Activated T-cell treated with anti-CD3 and anti-CD28 coated beads for 1 hour (primary cell): ENCODE data around the gene CEP131.

Source experiments
- DNase-seq: peaks from one replicate; pipeline ENCODE4 v3.0.0-alpha.2; 2020; ENCODE audit warnings: low read depth

The CEP131 gene

DNA sequence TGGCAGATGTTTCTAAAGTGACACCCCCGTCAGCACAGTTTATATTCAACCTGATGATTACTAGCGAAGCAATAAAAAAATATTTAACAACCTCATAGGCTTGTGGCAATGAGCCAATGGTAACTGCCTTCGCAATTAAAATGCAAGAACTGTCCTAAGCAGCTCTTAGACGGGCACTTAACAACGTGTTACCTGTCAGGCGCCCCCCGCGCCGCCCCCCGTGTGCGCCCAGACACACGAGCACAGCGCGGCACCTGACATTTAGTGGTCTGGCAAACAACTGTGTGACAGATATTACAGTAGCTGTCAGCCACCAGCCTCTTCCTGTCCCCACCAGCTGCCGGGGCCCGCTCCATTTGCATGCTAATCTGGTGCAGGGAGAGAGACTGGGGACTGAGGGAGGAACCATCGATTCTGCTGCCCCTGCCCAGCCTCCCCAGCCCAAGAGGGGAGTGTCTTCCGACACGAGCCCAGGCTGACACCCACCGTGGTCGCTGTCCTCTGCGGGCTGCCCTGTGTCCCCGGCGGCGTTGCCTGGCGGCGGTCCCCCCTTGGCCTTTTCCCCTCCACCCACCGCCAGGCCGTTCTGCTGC lies 29.0 kb upstream of the CEP131 start:
- DNase-seq: no peak

- DNase-seq: no peak
Measured at GRCh38 chr17:81251094-81251708, 28.4 kb upstream of the CEP131 start.

- no peak for DNase-seq
Measured at GRCh38 chr17:81250286-81251093, 27.7 kb upstream of the CEP131 start.

- no peak for DNase-seq
Measured at GRCh38 chr17:81249223-81250040, 26.7 kb upstream of the CEP131 start.

DNA sequence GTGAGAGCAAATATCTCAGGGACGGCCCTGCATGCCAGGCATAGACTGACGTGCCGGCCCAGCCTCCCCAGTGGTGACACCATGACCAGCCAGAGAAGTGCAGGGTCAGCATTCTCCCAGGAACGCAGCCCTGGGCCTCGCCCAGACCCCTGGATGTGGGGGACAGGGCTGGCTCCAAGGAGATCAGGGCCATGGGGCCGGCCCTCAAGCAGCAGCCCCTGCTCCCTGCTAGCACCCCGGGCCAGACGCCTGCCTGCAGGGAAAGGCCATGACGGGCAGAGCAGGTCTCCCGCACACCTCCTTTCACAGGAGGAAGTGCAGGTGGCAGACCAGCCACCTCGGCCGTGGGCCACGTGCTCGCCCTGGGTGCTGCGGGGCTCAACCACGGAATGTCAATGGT lies 25.9 kb upstream of the CEP131 start:
- no peak for DNase-seq

GRCh38 chr17:81247339-81247990 lies 24.7 kb upstream of the CEP131 start:
- no peak for DNase-seq

- no peak for DNase-seq
Measured at GRCh38 chr17:81246679-81247338, 24.0 kb upstream of the CEP131 start.

- DNase-seq: no peak
Measured at GRCh38 chr17:81246343-81246670, 23.5 kb upstream of the CEP131 start.

DNA sequence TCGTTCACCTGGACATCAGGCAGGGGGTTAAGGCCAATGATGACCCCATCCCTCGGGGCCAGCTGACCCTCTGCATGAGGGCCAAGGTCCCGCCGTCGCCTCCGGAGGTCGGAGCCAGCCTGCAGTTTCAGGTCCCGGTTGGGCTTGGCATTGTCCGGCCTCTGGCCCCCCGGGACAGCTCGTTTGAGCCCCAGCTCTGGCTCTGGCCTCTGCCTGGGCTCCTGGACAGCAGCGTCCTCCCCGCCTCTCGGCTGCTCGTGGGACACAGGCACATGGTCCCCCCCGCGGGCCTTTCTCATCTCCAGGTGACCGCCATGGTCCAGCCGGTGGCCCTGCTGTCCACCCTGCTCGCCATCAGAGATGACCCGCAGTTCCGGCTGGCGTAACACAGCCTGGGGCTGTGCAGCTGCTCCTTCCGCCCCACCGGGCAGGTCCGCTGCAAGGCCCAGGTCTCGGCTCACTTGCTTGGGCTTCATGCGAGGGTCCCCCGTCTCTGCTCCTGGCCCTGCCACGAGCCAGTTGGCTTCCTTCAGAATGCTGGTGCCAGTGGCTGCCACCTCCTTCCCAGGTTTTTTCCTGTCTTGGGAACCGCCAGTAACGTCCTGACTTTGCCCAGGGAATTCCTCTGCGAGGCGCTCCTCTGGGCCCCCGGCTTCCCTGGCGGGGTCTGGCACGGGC lies 23.0 kb upstream of the CEP131 start:
- DNase-seq: no peak

- no peak for DNase-seq
Measured at GRCh38 chr17:81245024-81245664, 22.4 kb upstream of the CEP131 start.

DNA sequence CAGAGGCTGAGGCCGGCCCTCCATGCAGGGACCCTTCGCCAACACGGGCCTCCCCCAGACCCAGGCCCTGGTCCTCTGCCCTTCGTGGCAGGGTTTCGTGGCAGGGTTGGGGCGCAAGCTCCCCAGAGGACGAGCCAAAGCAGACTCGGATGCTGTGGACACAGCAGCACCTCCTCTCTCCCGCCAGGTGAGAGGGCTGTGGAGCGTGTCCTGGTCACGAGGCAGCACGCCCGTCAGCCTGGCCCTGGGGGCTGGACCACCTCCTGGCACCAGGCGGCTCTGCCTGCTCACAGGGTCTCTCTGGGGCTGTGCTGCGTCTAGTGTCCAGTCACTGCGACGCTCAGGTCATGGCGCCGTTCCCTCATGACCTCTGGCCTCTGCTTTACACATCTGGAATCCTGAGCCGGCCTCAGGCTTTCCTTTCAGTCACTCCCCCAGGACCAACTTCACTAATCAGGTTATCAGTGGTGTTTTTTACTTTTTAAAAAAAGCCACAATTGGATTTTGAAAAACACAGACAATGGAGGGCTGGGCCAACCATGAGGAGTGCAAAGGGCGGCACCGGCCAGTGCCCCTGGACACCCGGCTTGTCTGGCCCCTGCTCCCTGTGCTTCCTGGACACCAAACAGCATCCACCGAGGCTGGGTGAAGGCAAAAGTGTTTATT lies 21.7 kb upstream of the CEP131 start:
- DNase-seq: no peak

DNA sequence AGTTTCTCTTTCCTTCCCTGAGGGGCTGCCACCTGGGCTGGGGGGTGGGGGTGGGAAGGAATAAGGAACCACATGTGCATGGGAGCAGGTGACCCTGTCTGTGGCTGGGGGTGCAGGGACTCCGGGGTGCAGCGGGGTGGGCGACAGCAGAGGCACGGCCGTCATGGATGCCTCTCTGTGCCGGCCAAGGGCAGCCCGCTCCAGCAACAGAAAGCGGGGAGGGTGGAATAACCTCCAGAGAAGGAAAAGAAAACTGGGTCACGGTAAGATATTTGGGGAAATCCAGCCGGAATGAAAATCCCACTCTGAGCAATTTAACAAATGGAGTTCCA lies 20.5 kb upstream of the CEP131 start:
- no peak for DNase-seq

- DNase-seq: no peak
Measured at GRCh38 chr17:81242421-81243332, 19.9 kb upstream of the CEP131 start.

DNA sequence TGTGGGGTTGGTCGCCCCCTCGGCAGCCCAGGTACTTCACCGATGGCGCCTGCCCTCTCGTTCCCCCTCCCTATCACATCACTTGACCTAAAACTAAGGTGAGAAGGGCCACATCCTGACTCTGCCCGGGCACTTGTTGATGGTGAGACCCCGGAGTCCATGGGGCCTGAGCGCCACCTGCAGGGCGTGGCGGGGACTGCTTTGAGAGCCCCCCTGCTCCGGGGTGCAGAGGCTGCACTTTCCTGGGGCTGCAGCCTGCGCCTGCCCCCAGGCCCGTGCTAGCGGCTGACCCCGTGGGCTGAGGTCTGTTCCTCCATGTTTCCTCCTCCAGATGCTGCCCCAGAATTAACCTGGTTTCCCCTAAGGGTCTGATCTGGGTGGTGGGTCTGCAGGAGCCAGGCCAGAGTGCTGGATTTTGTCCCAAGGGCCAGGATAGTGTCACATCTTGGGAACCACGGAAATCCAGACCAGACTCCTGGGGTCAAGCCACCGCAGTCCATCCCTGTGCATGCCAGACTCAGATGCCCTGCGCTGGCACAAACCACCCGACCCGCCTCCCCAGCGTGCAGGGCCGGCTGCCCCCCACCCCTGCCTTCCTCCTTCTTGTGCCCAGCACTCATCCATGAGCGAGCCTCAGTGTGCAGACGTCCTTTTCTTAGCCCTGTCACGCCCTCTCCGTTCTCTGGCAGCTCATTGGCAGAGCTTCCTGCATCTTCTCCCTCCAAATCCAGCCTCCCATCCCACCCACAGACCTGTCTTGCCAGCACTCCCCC lies 19.1 kb upstream of the CEP131 start:
- peak; percentile 59 for DNase-seq

- DNase-seq: no peak
Measured at GRCh38 chr17:81241203-81241602, 18.4 kb upstream of the CEP131 start.

- no peak for DNase-seq
Measured at GRCh38 chr17:81240761-81241160, 18.0 kb upstream of the CEP131 start.

DNA sequence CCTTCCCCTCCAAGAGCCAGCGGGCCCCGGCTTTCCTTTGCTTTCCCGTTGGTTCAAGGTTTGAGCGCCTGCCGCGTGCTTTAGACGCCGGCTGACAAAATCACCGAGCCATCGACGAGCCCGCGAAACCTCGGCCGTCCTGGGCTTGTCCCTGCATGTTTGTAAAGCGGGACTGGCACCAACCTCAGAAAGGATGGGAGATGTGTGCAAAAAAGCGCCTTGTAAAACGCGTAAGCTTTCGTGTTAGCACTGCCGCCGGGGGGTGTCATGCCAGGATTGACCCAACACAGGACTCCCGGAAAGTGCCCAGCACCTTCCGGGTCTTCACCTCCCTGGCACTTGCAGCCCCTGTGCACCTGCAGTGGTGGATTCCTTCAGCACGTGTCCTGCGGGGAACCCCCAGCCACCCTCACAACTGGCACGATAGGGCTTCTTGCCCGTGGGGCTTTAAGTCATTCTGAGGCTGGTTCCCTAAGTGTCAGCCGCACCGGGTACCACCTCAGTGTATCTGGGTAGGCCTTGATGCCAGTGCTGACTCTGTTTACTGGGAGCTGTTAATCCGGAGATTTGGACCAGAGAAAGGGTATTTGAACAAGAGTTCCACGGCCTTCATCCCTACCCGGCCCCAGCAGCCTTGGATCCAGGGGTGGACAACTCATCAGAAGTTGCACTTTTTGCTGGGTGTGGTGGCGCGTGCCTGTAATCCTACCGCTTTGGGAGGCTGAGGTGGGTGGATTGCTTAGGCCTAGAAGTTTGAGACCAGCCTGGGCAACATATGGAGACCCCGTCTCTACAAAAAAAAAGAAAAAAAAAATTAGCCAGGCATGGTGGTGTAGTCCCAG lies 17.2 kb upstream of the CEP131 start:
- peak; percentile 14 for DNase-seq
